Testis (tissue), 2 donors: ENCODE results near the gene CDK6.

Source experiments
- CTCF ChIP-seq, 3 experiments: fragments of 450-650 bp in 2 of 3; fragments of 200-600 bp in 1 of 3; sonication (generic) in 1 of 3; IDR thresholded peaks; one replicate each; pipeline ENCODE4 v1.5.1; 2016 to 2019; ENCODE audit warnings: antibody characterized with exemption in 3 of 3, mild to moderate bottlenecking in 2 of 3, moderate library complexity in 1 of 3
- POLR2A ChIP-seq: fragments of 450-650 bp; IDR thresholded peaks from one replicate; pipeline ENCODE4 v1.6.1; 2017; ENCODE audit warnings: antibody characterized with exemption, mild to moderate bottlenecking, moderate library complexity

GRCh38 chr7:92736870-92737269 lies 99.5 kb downstream of the CDK6 start:
- TF ChIP-seq CTCF (IDR thresholded peaks at IDR 0.05) = no peak
- TF ChIP-seq POLR2A = no peak
